SH-SY5Y (cell line): Measurements from ENCODE around the gene RAB3C.

Source experiments
- GATA2 ChIP-seq: IDR thresholded peaks from 2 replicates; pipeline ENCODE4 v1.6.1; 2011; ENCODE audit warnings: mild to moderate bottlenecking, low read depth, low read length
- GATA3 ChIP-seq: IDR thresholded peaks from 2 replicates; pipeline ENCODE4 v1.6.1; 2011; ENCODE audit warnings: low read depth, mild to moderate bottlenecking, low read length, moderate library complexity

RAB3C gene

DNA sequence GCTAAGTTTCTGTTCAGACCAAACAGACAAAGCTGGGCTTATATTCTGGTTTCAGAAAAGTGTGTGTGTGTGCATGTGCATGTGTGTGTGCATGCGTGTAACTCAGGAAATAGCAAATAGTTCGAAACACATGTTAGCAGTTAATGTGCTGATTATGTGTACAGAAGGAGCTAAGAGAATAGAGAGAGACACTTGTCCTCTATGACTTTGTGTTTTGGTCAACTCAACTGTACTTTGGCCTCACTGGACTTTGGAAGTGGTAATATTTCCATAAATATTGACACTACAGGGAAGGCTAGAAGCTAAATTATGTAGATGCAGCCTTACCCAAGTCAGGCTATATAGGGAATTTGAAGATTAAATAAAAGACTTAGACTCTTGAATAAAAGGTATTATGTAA is 155.5 kb downstream of the RAB3C start:
- TF ChIP-seq GATA3 (no peak), GATA2 (no peak)

DNA sequence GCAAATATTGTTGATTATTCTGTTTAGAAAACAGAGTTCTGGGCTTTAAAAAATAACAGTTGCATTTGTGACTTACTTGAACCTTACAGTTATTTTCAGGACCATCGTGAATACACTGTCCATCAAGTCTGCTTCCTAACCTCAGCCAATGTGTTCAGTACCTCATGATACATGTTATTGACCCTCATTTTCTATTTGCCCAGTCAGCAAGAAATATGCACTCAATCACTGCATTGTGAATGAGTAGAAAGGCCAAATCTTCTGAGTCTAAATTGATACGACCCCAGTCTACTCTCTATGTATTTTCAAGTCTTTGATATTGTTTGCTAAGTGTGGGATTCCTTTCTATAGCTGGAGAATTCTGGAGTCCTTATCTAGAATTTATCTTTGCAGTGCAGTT is 156.2 kb downstream of the RAB3C start:
- TF ChIP-seq GATA2 (no peak), GATA3 (no peak)

DNA sequence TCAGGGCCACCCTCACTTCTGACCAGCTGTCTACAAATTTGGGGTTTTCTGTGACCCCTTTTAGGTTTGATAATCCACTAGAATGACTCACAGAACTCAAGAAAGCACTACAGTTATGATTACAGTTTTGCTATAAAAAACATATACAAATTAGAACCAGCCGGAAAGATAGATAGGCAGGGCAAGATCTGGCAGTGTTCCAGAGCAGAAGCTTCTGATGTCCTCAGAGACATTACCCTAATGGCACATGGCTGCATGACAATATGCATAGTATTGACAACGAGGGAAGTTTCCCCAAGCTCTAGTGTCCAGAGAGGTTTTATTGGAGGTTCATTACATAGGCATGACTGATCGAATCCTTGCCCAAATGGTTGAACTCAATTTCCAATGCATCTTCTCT is 158.1 kb downstream of the RAB3C start:
- TF ChIP-seq GATA3 (no peak), GATA2 (no peak)

DNA sequence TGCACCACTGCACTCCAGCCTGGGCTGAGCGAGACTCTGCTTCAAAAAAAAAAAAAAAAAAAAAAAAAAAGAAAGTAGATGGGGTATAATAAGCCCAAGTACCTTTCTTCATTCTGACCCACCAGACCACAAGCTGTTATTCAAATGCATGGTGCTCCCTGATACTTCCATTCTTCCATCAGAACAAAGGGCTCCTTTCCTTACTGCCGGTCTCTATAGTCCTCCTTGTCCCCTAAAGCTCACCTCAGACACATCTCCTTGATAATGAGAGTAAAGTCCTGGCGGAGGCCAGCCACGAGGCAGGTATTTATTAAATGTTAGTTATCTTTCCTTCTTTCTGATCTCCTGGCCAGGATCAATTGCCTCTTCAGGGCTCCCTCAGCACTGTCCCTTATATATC is 162.5 kb downstream of the RAB3C start:
- TF ChIP-seq GATA3 (no peak), GATA2 (no peak)

- TF ChIP-seq GATA2 (no peak), GATA3 (no peak)
Observed at GRCh38 chr5:58746321-58746720, 163.4 kb downstream of the RAB3C start.

- TF ChIP-seq GATA2, result no peak
- TF ChIP-seq GATA3, result no peak
Observed at GRCh38 chr5:58750036-58750435, 167.2 kb downstream of the RAB3C start.

DNA sequence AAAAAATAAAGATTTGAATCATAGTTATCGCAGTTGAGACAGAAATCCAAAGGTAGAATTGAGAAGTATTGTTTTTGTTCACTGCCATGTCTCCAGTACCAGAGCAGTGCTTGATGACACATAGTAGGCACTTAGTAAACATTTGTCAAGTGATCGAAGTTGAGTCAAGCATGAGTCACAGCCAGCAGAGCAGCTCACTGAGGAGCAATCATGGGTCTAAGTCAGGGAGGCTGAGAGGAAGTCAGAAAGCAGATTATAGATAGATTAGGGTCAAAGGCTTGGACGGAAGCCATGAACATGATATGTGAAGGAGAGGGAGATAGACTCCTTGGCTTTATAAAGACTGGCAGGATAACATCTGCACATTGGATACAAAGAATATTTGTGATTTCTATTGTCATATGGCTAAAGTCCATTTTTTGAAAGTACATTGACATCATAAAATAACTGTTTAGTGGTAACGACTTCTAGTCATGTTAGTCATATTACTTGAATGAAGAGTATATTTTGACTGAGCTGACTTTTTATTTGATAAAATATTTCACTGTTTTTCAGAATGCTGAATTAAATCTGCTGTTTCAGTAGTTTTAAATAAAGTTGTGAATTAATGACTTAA is 168.5 kb downstream of the RAB3C start:
- no peak for TF ChIP-seq GATA3
- no peak for TF ChIP-seq GATA2

DNA sequence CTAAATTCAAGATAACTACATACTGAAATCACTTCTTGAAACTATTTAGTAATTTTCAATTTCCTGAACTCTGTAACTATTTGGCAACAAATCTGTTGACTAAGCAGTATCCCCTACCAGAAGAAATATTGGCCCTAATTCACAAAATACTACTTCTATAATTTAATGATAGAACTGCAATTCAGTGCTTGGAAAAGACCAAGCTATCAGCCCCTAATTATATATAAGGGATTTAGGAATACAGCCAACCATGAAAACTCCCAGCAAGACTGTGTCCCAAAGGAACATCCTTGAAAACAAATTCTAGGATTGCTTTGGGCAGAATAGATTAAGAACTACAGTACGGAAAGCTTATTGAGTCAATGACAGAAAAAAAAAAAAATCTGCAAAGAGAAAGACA is 169.2 kb downstream of the RAB3C start:
- TF ChIP-seq GATA3 (no peak), GATA2 (no peak)

- TF ChIP-seq GATA2, result no peak
- TF ChIP-seq GATA3, result no peak
Observed at GRCh38 chr5:58753446-58753845, 170.6 kb downstream of the RAB3C start.

DNA sequence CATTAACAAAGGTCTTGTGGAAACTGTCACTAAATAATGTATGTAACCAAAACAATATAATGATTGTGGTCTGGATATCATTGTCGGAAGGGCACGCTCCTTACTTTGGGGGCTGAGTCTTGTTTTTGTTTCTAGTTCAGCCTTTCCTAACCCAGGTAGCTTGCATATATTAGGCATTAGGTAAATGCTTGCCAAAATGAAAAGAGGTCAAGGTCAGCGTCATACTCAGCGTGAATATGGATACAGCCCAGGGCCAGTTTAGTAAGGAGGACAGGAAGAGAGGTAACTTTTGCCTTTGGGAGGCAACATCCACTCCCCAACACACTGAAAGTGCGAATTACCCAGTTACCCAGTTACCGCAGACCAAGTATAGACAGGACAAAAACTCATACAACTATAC is 171.4 kb downstream of the RAB3C start:
- TF ChIP-seq GATA2 (no peak), GATA3 (no peak)

- TF ChIP-seq GATA3 (no peak), GATA2 (no peak)
Observed at GRCh38 chr5:58755397-58755796, 172.5 kb downstream of the RAB3C start.

GRCh38 chr5:58759745-58760144 is 176.9 kb downstream of the RAB3C start:
- TF ChIP-seq GATA3 (no peak), GATA2 (no peak)

DNA sequence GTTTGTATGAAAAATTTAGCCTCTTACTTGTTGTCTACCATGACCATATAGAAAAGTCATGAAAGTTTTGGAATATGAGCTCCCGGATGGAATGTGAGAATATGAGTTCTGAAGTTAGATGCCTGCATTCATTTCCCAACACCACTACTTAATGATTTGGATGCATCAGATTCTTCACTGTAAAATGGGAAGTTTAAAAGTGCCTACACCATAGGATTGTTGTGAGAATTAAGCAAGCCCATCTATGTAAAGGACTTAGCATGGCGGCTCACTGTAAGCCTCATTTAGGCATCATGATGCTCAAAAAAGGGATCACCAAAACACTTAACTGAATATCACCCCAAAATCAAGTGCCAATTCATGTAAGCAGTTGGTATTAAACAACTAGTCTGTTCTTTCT is 177.3 kb downstream of the RAB3C start:
- no peak for TF ChIP-seq GATA3
- no peak for TF ChIP-seq GATA2

DNA sequence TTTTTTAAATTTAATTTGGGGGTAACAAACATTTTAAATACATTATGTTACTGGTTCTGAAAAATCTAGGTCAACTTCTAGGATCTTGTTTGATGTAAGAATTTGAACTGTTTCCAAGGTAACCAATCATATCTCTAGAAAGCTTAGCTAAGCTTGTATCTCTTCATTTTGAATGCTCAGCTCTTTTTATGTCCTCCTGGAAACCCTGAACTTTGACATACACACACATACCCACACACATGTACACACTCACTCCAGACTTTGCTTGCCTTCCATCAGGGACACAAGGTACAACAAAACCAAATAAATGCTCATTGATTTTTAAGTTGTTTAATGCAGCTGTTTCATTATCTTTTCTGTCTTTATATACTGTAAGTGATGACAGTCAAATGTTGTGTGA is 178.5 kb downstream of the RAB3C start:
- TF ChIP-seq GATA3, result no peak

GRCh38 chr5:58763390-58763789 is 180.5 kb downstream of the RAB3C start:
- TF ChIP-seq GATA2 (no peak), GATA3 (no peak)

DNA sequence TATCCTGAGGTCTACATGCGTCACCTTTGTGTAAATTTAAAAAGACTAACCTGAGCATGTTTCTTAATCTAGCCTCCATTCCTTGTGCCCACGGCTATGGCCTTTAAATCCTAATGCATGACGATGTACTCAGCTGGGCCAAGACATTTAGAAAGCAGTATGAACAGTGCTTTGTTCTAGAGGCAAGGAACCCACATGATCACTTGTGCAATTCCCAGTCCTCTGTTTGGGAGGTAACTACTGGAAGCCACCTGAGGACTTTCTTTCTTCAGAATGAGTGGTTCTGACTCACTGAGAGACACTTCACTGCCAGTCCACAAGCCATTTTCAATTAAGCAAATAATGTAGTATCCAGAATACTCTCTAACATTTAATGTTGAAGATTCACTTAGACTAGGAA is 181.3 kb downstream of the RAB3C start:
- TF ChIP-seq GATA2 (no peak), GATA3 (no peak)

- no peak for TF ChIP-seq GATA3
- TF ChIP-seq GATA2, result no peak
Observed at GRCh38 chr5:58765058-58765457, 182.2 kb downstream of the RAB3C start.
